ENCODE measurements around the gene TBL1XR1.

Gene TBL1XR1

GRCh38 chr3:177197041-177197726, at the start of gene TBL1XR1:
Gene TBL1XR1, minus strand, starts transcription at chr3:177197482. Its CDS starts 132,505 bp downstream, at chr3:177064977.
- DNase-seq (ENCODE audit: low spot score): peak; percentile 93

- no peak for DNase-seq (ENCODE audit: low spot score)
Observed at GRCh38 chr3:177245250-177245649, 48.0 kb upstream of the TBL1XR1 start.

GRCh38 chr3:177244606-177245005, 47.3 kb upstream of the TBL1XR1 start:
- no peak for DNase-seq (ENCODE audit: low spot score)

- DNase-seq (ENCODE audit: low spot score): no peak
Observed at GRCh38 chr3:177238686-177239216, 41.5 kb upstream of the TBL1XR1 start.

- DNase-seq (ENCODE audit: low spot score): no peak
Observed at GRCh38 chr3:177237206-177237605, 39.9 kb upstream of the TBL1XR1 start.

GRCh38 chr3:177236704-177237103, 39.4 kb upstream of the TBL1XR1 start:
- DNase-seq (ENCODE audit: low spot score): peak; percentile 44

- DNase-seq (ENCODE audit: low spot score): no peak
Observed at GRCh38 chr3:177234121-177234520, 36.8 kb upstream of the TBL1XR1 start.

- DNase-seq (ENCODE audit: low spot score): no peak
Observed at GRCh38 chr3:177231242-177231641, 34.0 kb upstream of the TBL1XR1 start.

- DNase-seq (ENCODE audit: low spot score): no peak
Observed at GRCh38 chr3:177230641-177231040, 33.4 kb upstream of the TBL1XR1 start.

- DNase-seq (ENCODE audit: low spot score): no peak
Observed at GRCh38 chr3:177229791-177230190, 32.5 kb upstream of the TBL1XR1 start.

GRCh38 chr3:177228601-177229190, 31.4 kb upstream of the TBL1XR1 start:
- no peak for DNase-seq (ENCODE audit: low spot score)

- no peak for DNase-seq (ENCODE audit: low spot score)
Observed at GRCh38 chr3:177224414-177224813, 27.1 kb upstream of the TBL1XR1 start.

GRCh38 chr3:177221744-177222143, 24.5 kb upstream of the TBL1XR1 start:
- no peak for DNase-seq (ENCODE audit: low spot score)

- peak; percentile 8 for DNase-seq (ENCODE audit: low spot score)
Observed at GRCh38 chr3:177220136-177220974, 23.1 kb upstream of the TBL1XR1 start.

- DNase-seq (ENCODE audit: low spot score): no peak
Observed at GRCh38 chr3:177213801-177214535, 16.7 kb upstream of the TBL1XR1 start.

GRCh38 chr3:177212756-177213155, 15.5 kb upstream of the TBL1XR1 start:
- no peak for DNase-seq (ENCODE audit: low spot score)

- no peak for DNase-seq (ENCODE audit: low spot score)
Observed at GRCh38 chr3:177212278-177212610, 15.0 kb upstream of the TBL1XR1 start.

- DNase-seq (ENCODE audit: low spot score): no peak
Observed at GRCh38 chr3:177211503-177212277, 14.4 kb upstream of the TBL1XR1 start.

GRCh38 chr3:177210744-177211502, 13.6 kb upstream of the TBL1XR1 start:
- no peak for DNase-seq (ENCODE audit: low spot score)

GRCh38 chr3:177209509-177209908, 12.2 kb upstream of the TBL1XR1 start:
- no peak for DNase-seq (ENCODE audit: low spot score)

GRCh38 chr3:177208781-177209180, 11.5 kb upstream of the TBL1XR1 start:
- DNase-seq (ENCODE audit: low spot score): no peak

All from RKO (cell line).